Esophagus (tissue), 2 donors: Measurements from ENCODE around the gene KCNJ5. TPM values are rescaled to one million over a fixed set of nuclear protein-coding genes. Genes with fewer than 3 reads are reported as not detected.
A peak's percentile ranks its signal among the peaks of the same experiment; 100 is the strongest.

Source experiments
- H3K27ac ChIP-seq, 2 donors: one replicate each; pipeline ENCODE4 v1.5.1; 2013; ENCODE audit warnings: low read depth in 2 of 2, mild to moderate bottlenecking in 2 of 2, inconsistent platforms in 1 of 2, low read length in 1 of 2, moderate library complexity in 1 of 2
- H3K27me3 ChIP-seq, 2 donors: one replicate each; pipeline ENCODE4 v1.6.1; 2013; ENCODE audit warnings: low read length in 2 of 2, control low read depth in 1 of 2, mild to moderate bottlenecking in 1 of 2; ENCODE audit not compliant: insufficient read depth in 2 of 2, control insufficient read depth in 1 of 2
- H3K36me3 ChIP-seq, 2 donors: one replicate each; pipeline ENCODE4 v1.6.1; 2013; ENCODE audit warnings: low read length in 1 of 2; ENCODE audit not compliant: control insufficient read depth in 2 of 2, insufficient read depth in 2 of 2
- H3K4me1 ChIP-seq, 2 donors: one replicate each; pipeline ENCODE4 v1.6.1; 2013; ENCODE audit warnings: low read length in 1 of 2; ENCODE audit not compliant: control insufficient read depth in 2 of 2, insufficient read depth in 2 of 2
- H3K4me3 ChIP-seq, 2 donors: one replicate each; pipeline ENCODE4 v1.5.1; 2013; ENCODE audit warnings: low read length in 2 of 2, mild to moderate bottlenecking in 2 of 2, low read depth in 1 of 2, moderate library complexity in 1 of 2
- H3K9me3 ChIP-seq, 2 donors: one replicate each; pipeline ENCODE4 v1.6.1; 2013; ENCODE audit warnings: mild to moderate bottlenecking in 2 of 2, low read depth in 1 of 2, low read length in 1 of 2, moderate library complexity in 1 of 2; ENCODE audit not compliant: control insufficient read depth in 2 of 2, insufficient read depth in 1 of 2
- WGBS, 2 donors: extraction: QIAGEN DNeasy Blood & Tissue Kit; methylation state at CpG; one replicate each; pipeline ENCODE4 v1.1.7; 2013; 5-methylcytosine and 5-hydroxymethylcytosine counted together
- polyA plus RNA-seq, 2 donors: library from polyadenylated mRNA; stranded (reverse); fragments of 200-250 nt; gene quantifications; one replicate each; pipeline ENCODE4 v1.2.3, GENCODE V29; 2013
- donor health status: healthy with polysubstance abuse.
- donor health status: Bipolar disorder and iron deficiency.

Gene KCNJ5
- polyA plus RNA-seq, 2 donors: 0.08 to 0.27 TPM

GRCh38 chr11:128941573-128942271 lies 50.6 kb downstream of the KCNJ5 start:
- no peaks in the 10 kb centered on the region for H3K27me3 ChIP-seq
- WGBS, 2 donors: 57 to 66% methylated on average over 14 of the region's 14 CpGs
- H3K4me1 ChIP-seq: peaks cover 4 to 21% of the 10 kb centered on the region in 2 donors
- peak overlapping the region; percentile 89 to 91 for H3K27ac ChIP-seq
- peaks cover 0 to 3% of the 10 kb centered on the region in 2 donors for H3K36me3 ChIP-seq
- H3K4me3 ChIP-seq: peak overlapping the region; percentile 39 to 41
- H3K9me3 ChIP-seq: no peaks in the 10 kb centered on the region

- Histone ChIP-seq H3K9me3 (no peaks in the 10 kb centered on the region), H3K27ac (peak overlapping the region; percentile 89 to 91), H3K27me3 (no peaks in the 10 kb centered on the region), H3K4me3 (peak overlapping the region; percentile 39 to 41), H3K4me1 (peaks cover 4 to 21% of the 10 kb centered on the region in 2 donors), H3K36me3 (no peaks in the 10 kb centered on the region)
- 55 to 73% methylated on average over 13 of the region's 13 CpGs for WGBS, 2 donors
These were observed 51.1 kb downstream of the KCNJ5 start for GRCh38 chr11:128942272-128942612.

- Histone ChIP-seq H3K36me3 (no peaks in the 10 kb centered on the region), H3K4me3 (peak within 1 kb of the TSS; percentile 39 to 41), H3K9me3 (no peaks in the 10 kb centered on the region), H3K4me1 (peaks cover 4 to 20% of the 10 kb centered on the region in 2 donors), H3K27me3 (no peaks in the 10 kb centered on the region), H3K27ac (peak within 1 kb of the TSS; percentile 89 to 91)
- 56 to 65% methylated on average over 21 of the region's 21 CpGs for WGBS, 2 donors
These were observed 51.8 kb downstream of the KCNJ5 start, which contains the start of gene TP53AIP1 for GRCh38 chr11:128942817-128943427. TP53AIP1 (minus strand) TSS chr11:128942871; CDS start chr11:128937818, 5,053 bp downstream.

GRCh38 chr11:128943428-128943976 lies 52.3 kb downstream of the KCNJ5 start:
- Histone ChIP-seq H3K4me3 (no peak overlapping the region), H3K36me3 (no peaks in the 10 kb centered on the region), H3K27ac (peak overlapping the region; percentile 89 to 91), H3K4me1 (peaks cover 4 to 20% of the 10 kb centered on the region in 2 donors), H3K27me3 (no peaks in the 10 kb centered on the region), H3K9me3 (no peaks in the 10 kb centered on the region)
- 60 to 63% methylated on average over 16 of the region's 16 CpGs for WGBS, 2 donors

- H3K27ac ChIP-seq: no peak overlapping the region
- H3K9me3 ChIP-seq: no peaks in the 10 kb centered on the region
- H3K27me3 ChIP-seq: no peaks in the 10 kb centered on the region
- H3K36me3 ChIP-seq: no peaks in the 10 kb centered on the region
- WGBS, 2 donors: 75 to 97% methylated on average over 2 of the region's 2 CpGs
- no peak overlapping the region for H3K4me3 ChIP-seq
- H3K4me1 ChIP-seq: peaks cover 4 to 6% of the 10 kb centered on the region in 2 donors
These were observed 55.5 kb downstream of the KCNJ5 start for GRCh38 chr11:128946648-128947047.

GRCh38 chr11:128947773-128948172 lies 56.6 kb downstream of the KCNJ5 start:
- H3K4me3 ChIP-seq: no peak overlapping the region
- H3K9me3 ChIP-seq: no peaks in the 10 kb centered on the region
- H3K27me3 ChIP-seq: no peaks in the 10 kb centered on the region
- no peak overlapping the region for H3K27ac ChIP-seq
- 73 to 82% methylated on average over 2 of the region's 2 CpGs for WGBS, 2 donors
- peaks cover 1 to 4% of the 10 kb centered on the region in 2 donors for H3K4me1 ChIP-seq
- no peaks in the 10 kb centered on the region for H3K36me3 ChIP-seq

- H3K36me3 ChIP-seq: no peaks in the 10 kb centered on the region
- peaks cover 0 to 3% of the 10 kb centered on the region in 2 donors for H3K4me1 ChIP-seq
- no peak overlapping the region for H3K4me3 ChIP-seq
- H3K27me3 ChIP-seq: no peaks in the 10 kb centered on the region
- no peak overlapping the region for H3K27ac ChIP-seq
- 55 to 66% methylated on average over 3 of the region's 3 CpGs for WGBS, 2 donors
- H3K9me3 ChIP-seq: no peaks in the 10 kb centered on the region
These were observed 57.4 kb downstream of the KCNJ5 start for GRCh38 chr11:128948583-128948982.

GRCh38 chr11:128949791-128950454 lies 58.8 kb downstream of the KCNJ5 start:
- Histone ChIP-seq H3K27me3 (no peaks in the 10 kb centered on the region), H3K4me1 (peaks cover 0 to 3% of the 10 kb centered on the region in 2 donors), H3K36me3 (no peaks in the 10 kb centered on the region), H3K27ac (no peak overlapping the region), H3K4me3 (no peak overlapping the region), H3K9me3 (no peaks in the 10 kb centered on the region)
- WGBS, 2 donors: 60 to 70% methylated on average over 13 of the region's 13 CpGs

- no peaks in the 10 kb centered on the region for H3K36me3 ChIP-seq
- H3K27me3 ChIP-seq: no peaks in the 10 kb centered on the region
- H3K27ac ChIP-seq: no peak overlapping the region
- no peaks in the 10 kb centered on the region for H3K9me3 ChIP-seq
- peaks cover 0 to 3% of the 10 kb centered on the region in 2 donors for H3K4me1 ChIP-seq
- WGBS, 2 donors: 92 to 96% methylated on average over 16 of the region's 16 CpGs
- no peak overlapping the region for H3K4me3 ChIP-seq
These were observed 62.0 kb downstream of the KCNJ5 start for GRCh38 chr11:128953151-128953550.
